ENCODE results near the gene NTM.

NTM gene

GRCh38 chr11:131441051-131441810, 70.8 kb downstream of the NTM start:
- Histone ChIP-seq H3K36me3 (ENCODE audit: control insufficient read depth, insufficient read depth, low read length) (no peaks in the 10 kb centered on the region), H3K4me3 (ENCODE audit: low read depth, low read length) (no peak overlapping the region), H3K9ac (no peak overlapping the region), H3K4me2 (ENCODE audit: low read length) (no peak overlapping the region), H2AFZ (no peak overlapping the region), H3K9me3 (ENCODE audit: control insufficient read depth, low read length) (no peaks in the 10 kb centered on the region), H3K27ac (no peak overlapping the region), H3K4me1 (no peaks in the 10 kb centered on the region), H3K79me2 (no peaks in the 10 kb centered on the region), H3K27me3 (ENCODE audit: control insufficient read depth, insufficient read depth, low read length) (no peaks in the 10 kb centered on the region)
- TF ChIP-seq CTCF (IDR thresholded peaks at IDR 0.05): no peak

DNA sequence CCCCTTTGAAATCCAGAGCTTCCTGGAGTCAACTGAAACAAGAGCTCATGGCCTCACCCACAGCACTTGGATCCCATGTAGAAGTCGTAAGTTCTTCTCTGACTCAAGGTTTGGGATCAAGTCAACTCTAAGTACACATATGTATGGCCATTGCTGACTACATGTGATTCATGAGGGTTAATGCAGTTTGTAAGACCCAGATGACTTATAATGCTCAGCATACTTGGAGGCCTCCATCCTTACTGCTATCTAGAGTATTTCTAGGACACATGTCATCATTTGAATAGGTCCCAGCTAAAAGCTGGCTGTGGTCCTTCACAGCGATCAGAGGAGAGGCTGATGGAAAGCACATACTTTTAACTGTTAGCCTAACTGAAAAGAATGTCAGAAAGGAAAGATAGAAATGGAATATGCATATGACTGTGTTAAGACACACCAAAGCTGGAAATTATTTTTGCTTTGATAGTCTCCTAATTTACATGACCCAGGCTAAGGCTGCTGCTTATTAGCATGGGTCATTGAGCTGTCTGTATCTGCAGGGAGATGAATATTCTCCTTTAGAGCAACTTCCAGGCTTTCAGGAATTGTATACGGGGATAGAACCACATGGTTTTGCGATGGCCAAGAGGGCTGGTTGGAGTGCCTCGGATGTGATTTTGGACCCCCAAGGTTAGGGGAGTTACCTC, 76.3 kb downstream of the NTM start:
- no peak overlapping the region for H3K9ac ChIP-seq
- H3K27me3 ChIP-seq (ENCODE audit: control insufficient read depth, insufficient read depth, low read length): no peaks in the 10 kb centered on the region
- H3K27ac ChIP-seq: no peak overlapping the region
- TF ChIP-seq CTCF (IDR thresholded peaks at IDR 0.05): no peak
- H2AFZ ChIP-seq: no peak overlapping the region
- H3K4me1 ChIP-seq: peaks cover 4% of the 10 kb centered on the region
- no peaks in the 10 kb centered on the region for H3K9me3 ChIP-seq (ENCODE audit: control insufficient read depth, low read length)
- H3K4me3 ChIP-seq (ENCODE audit: low read depth, low read length): no peak overlapping the region
- no peaks in the 10 kb centered on the region for H3K36me3 ChIP-seq (ENCODE audit: control insufficient read depth, insufficient read depth, low read length)
- H3K4me2 ChIP-seq (ENCODE audit: low read length): no peak overlapping the region
- H3K79me2 ChIP-seq: no peaks in the 10 kb centered on the region

GRCh38 chr11:131447277-131447815, 76.9 kb downstream of the NTM start:
- Histone ChIP-seq H3K4me1 (peaks cover 4% of the 10 kb centered on the region), H3K4me3 (ENCODE audit: low read depth, low read length) (no peak overlapping the region), H3K79me2 (no peaks in the 10 kb centered on the region), H3K36me3 (ENCODE audit: control insufficient read depth, insufficient read depth, low read length) (no peaks in the 10 kb centered on the region), H3K9ac (no peak overlapping the region), H3K27me3 (ENCODE audit: control insufficient read depth, insufficient read depth, low read length) (no peaks in the 10 kb centered on the region), H2AFZ (no peak overlapping the region), H3K27ac (no peak overlapping the region), H3K9me3 (ENCODE audit: control insufficient read depth, low read length) (no peaks in the 10 kb centered on the region), H3K4me2 (ENCODE audit: low read length) (no peak overlapping the region)
- TF ChIP-seq CTCF (IDR thresholded peaks at IDR 0.05): no peak

- H3K9ac ChIP-seq: no peak overlapping the region
- no peak overlapping the region for H2AFZ ChIP-seq
- no peak overlapping the region for H3K4me2 ChIP-seq (ENCODE audit: low read length)
- no peaks in the 10 kb centered on the region for H3K79me2 ChIP-seq
- no peaks in the 10 kb centered on the region for H3K36me3 ChIP-seq (ENCODE audit: control insufficient read depth, insufficient read depth, low read length)
- peaks cover 4% of the 10 kb centered on the region for H3K4me1 ChIP-seq
- no peaks in the 10 kb centered on the region for H3K27me3 ChIP-seq (ENCODE audit: control insufficient read depth, insufficient read depth, low read length)
- H3K9me3 ChIP-seq (ENCODE audit: control insufficient read depth, low read length): no peaks in the 10 kb centered on the region
- H3K27ac ChIP-seq: no peak overlapping the region
- H3K4me3 ChIP-seq (ENCODE audit: low read depth, low read length): no peak overlapping the region
- no peak for TF ChIP-seq CTCF (IDR thresholded peaks at IDR 0.05)
These were observed 77.5 kb downstream of the NTM start for GRCh38 chr11:131447898-131448297.

Measured in parathyroid adenoma (tissue), 2 donors.